GM18517 (cell line): ENCODE measurements around the gene DOK6.
"Not testable (repeated sequence)": the region's sequence is repeated elsewhere in the genome, so short reads cannot be mapped to it uniquely, and the experiment has no call there.

Source experiments
- ATAC-seq: cut with Tn5 transposase; IDR thresholded peaks from one replicate; pipeline ENCODE4 v1.9.1; 2021; ENCODE audit warnings: mild to moderate bottlenecking, moderate library complexity; ENCODE audit not compliant: unreplicated experiment

Gene DOK6

GRCh38 chr18:69400253-69400975, at the start of gene DOK6:
Gene DOK6 (plus strand): TSS chr18:69400888.
- ATAC-seq = no peak

GRCh38 chr18:69353023-69353422, 47.7 kb upstream of the DOK6 start:
- no peak for ATAC-seq

GRCh38 chr18:69357590-69357989, 43.1 kb upstream of the DOK6 start:
- ATAC-seq = no peak

- ATAC-seq = no peak
These were observed 42.3 kb upstream of the DOK6 start for GRCh38 chr18:69358212-69358895.

- not testable (repeated sequence) for ATAC-seq
These were observed 40.9 kb upstream of the DOK6 start for GRCh38 chr18:69359768-69360167.

- ATAC-seq = no peak
These were observed 35.8 kb upstream of the DOK6 start for GRCh38 chr18:69364930-69365329.

GRCh38 chr18:69365658-69366057, 35.0 kb upstream of the DOK6 start:
- ATAC-seq = no peak

- ATAC-seq = no peak
These were observed 33.6 kb upstream of the DOK6 start for GRCh38 chr18:69367104-69367503.

- no peak for ATAC-seq
These were observed 29.0 kb upstream of the DOK6 start for GRCh38 chr18:69371729-69372128.

- ATAC-seq = no peak
These were observed 20.4 kb upstream of the DOK6 start for GRCh38 chr18:69380324-69380723.

- no peak for ATAC-seq
These were observed 17.5 kb upstream of the DOK6 start for GRCh38 chr18:69383186-69383585.

- ATAC-seq = no peak
These were observed 13.5 kb upstream of the DOK6 start for GRCh38 chr18:69387186-69387585.

- no peak for ATAC-seq
These were observed 12.5 kb upstream of the DOK6 start for GRCh38 chr18:69388222-69388621.

- ATAC-seq = no peak
These were observed 3.6 kb upstream of the DOK6 start for GRCh38 chr18:69397096-69397495.

GRCh38 chr18:69399253-69399652, 1.4 kb upstream of the DOK6 start:
- no peak for ATAC-seq

GRCh38 chr18:69400976-69401225, 213 bp downstream of the DOK6 start:
- ATAC-seq = no peak

GRCh38 chr18:69401226-69401971, 711 bp downstream of the DOK6 start:
- ATAC-seq = no peak

GRCh38 chr18:69401972-69402532, 1.4 kb downstream of the DOK6 start:
- ATAC-seq = no peak

GRCh38 chr18:69402533-69402989, 1.9 kb downstream of the DOK6 start:
- no peak for ATAC-seq

GRCh38 chr18:69408522-69408921, 7.8 kb downstream of the DOK6 start:
- ATAC-seq = no peak

GRCh38 chr18:69411199-69411598, 10.5 kb downstream of the DOK6 start:
- ATAC-seq = no peak

GRCh38 chr18:69414184-69414583, 13.5 kb downstream of the DOK6 start:
- no peak for ATAC-seq
